GM23338 (cell line): ENCODE results near the gene GRIA1. TPM values are rescaled to one million over a fixed set of nuclear protein-coding genes. Genes with fewer than 3 reads are reported as not detected.

ENCODE experiments used
- ATAC-seq: fragments of 200-7000 bp; cut with Tn5 transposase; 3 replicates; pipeline ENCODE4 v1.9.1; 2020
- DNase-seq: peaks from one replicate; pipeline ENCODE4 v3.0.0-alpha.2; 2015; ENCODE audit warnings: low spot score
- H2AFZ ChIP-seq: fragments of 200-600 bp; sonication (generic); 2 replicates; pipeline ENCODE4 v1.8.0; 2016; ENCODE audit warnings: antibody characterized with exemption, mild to moderate bottlenecking, moderate library complexity
- H3F3A ChIP-seq: fragments of 200-600 bp; sonication (generic); replicated peaks from 2 replicates; pipeline ENCODE4 v1.8.0; 2017; ENCODE audit warnings: antibody characterized with exemption, mixed run types, low read depth
- H3K27ac ChIP-seq: fragments of 200-600 bp; sonication (generic); 2 replicates; pipeline ENCODE4 v1.6.1; 2016; ENCODE audit warnings: low read depth
- H3K27me3 ChIP-seq: fragments of 200-600 bp; sonication (generic); 2 replicates; pipeline ENCODE4 v1.8.0; 2016; ENCODE audit warnings: mild to moderate bottlenecking, mixed run types, moderate library complexity; ENCODE audit not compliant: insufficient read depth
- H3K36me3 ChIP-seq: fragments of 200-600 bp; sonication (generic); 2 replicates; pipeline ENCODE4 v1.8.0; 2016; ENCODE audit warnings: mild to moderate bottlenecking; ENCODE audit not compliant: insufficient read depth
- H3K4me1 ChIP-seq: fragments of 200-600 bp; sonication (generic); 2 replicates; pipeline ENCODE4 v1.8.0; 2016; ENCODE audit warnings: mild to moderate bottlenecking, moderate library complexity; ENCODE audit not compliant: insufficient read depth
- H3K4me2 ChIP-seq: fragments of 200-600 bp; sonication (generic); 2 replicates; pipeline ENCODE4 v1.7.1; 2017; ENCODE audit warnings: mixed run types
- H3K4me3 ChIP-seq: fragments of 200-600 bp; sonication (generic); 2 replicates; pipeline ENCODE4 v1.6.1; 2016; ENCODE audit warnings: mixed run types
- H3K79me2 ChIP-seq: fragments of 200-600 bp; sonication (generic); replicated peaks from 2 replicates; pipeline ENCODE4 v1.8.0; 2017; ENCODE audit warnings: mild to moderate bottlenecking; ENCODE audit not compliant: insufficient read depth
- H3K9me2 ChIP-seq: fragments of 200-600 bp; sonication (generic); 2 replicates; pipeline ENCODE4 v1.8.0; 2017; ENCODE audit not compliant: insufficient read depth
- H4K20me1 ChIP-seq: fragments of 200-600 bp; sonication (generic); replicated peaks from 2 replicates; pipeline ENCODE4 v1.8.0; 2017; ENCODE audit warnings: mild to moderate bottlenecking; ENCODE audit not compliant: insufficient read depth
- H3K27ac Mint-ChIP-seq: 2 replicates; pipeline ENCODE4 v1.8.0; 2020; ENCODE audit warnings: inconsistent platforms, mild to moderate bottlenecking, moderate library complexity, mixed read lengths
- H3K27me3 Mint-ChIP-seq: 3 replicates; pipeline ENCODE4 v1.8.0; 2022; ENCODE audit warnings: low read depth, mild to moderate bottlenecking, moderate library complexity, mixed read lengths, inconsistent platforms; ENCODE audit not compliant: insufficient read depth, poor library complexity
- H3K36me3 Mint-ChIP-seq: 3 replicates; pipeline ENCODE4 v1.8.0; 2021; ENCODE audit warnings: low read depth, mild to moderate bottlenecking, inconsistent platforms, moderate library complexity, mixed read lengths
- H3K4me1 Mint-ChIP-seq: 3 replicates; pipeline ENCODE4 v1.8.0; 2020; ENCODE audit warnings: mild to moderate bottlenecking, inconsistent platforms, mixed read lengths
- H3K4me3 Mint-ChIP-seq: 3 replicates; pipeline ENCODE4 v1.8.0; 2021; ENCODE audit warnings: moderate library complexity, mild to moderate bottlenecking, inconsistent platforms, mixed read lengths
- H3K9me3 Mint-ChIP-seq: 3 replicates; pipeline ENCODE4 v1.8.0; 2020; ENCODE audit warnings: moderate library complexity, mild to moderate bottlenecking, inconsistent platforms, mixed read lengths
- CREB1 ChIP-seq: fragments of 250-450 bp; sonication (Bioruptor Pico); IDR thresholded peaks from 2 replicates; pipeline ENCODE4 v1.5.0; 2020; ENCODE audit warnings: low read depth, mild to moderate bottlenecking, moderate library complexity
- CTCF ChIP-seq, 2 experiments: fragments of 200-600 bp in 1 of 2; sonication (generic) in 1 of 2; conservative IDR thresholded peaks; 2 replicates each; pipeline versions ENCODE4 v1.5.1 to v1.6.1; 2016 to 2017; ENCODE audit warnings: antibody characterized with exemption in 2 of 2, low read depth in 2 of 2, mild to moderate bottlenecking in 2 of 2, moderate library complexity in 1 of 2
- ETS1 ChIP-seq: IDR thresholded peaks from 2 replicates; pipeline ENCODE4 v1.6.1; 2016; ENCODE audit warnings: antibody characterized with exemption
- EZH2 ChIP-seq: fragments of 200-600 bp; sonication (generic); IDR thresholded peaks from one replicate; pipeline ENCODE4 v1.8.0; 2017; ENCODE audit warnings: antibody characterized with exemption, mild to moderate bottlenecking, low read depth; ENCODE audit not compliant: unreplicated experiment
- EZH2phosphoT487 ChIP-seq: fragments of 200-600 bp; sonication (generic); IDR thresholded peaks from one replicate; pipeline ENCODE4 v1.8.1; 2018; ENCODE audit warnings: antibody characterized with exemption; ENCODE audit not compliant: unreplicated experiment
- JUNB ChIP-seq: IDR thresholded peaks from one replicate; pipeline ENCODE4 v1.6.1; 2016; ENCODE audit warnings: antibody characterized with exemption; ENCODE audit not compliant: unreplicated experiment
- NANOG ChIP-seq: IDR thresholded peaks from 2 replicates; pipeline ENCODE4 v1.6.1; 2016; ENCODE audit warnings: antibody characterized with exemption, borderline replicate concordance
- POLR2AphosphoS5 ChIP-seq: IDR thresholded peaks from 2 replicates; pipeline ENCODE4 v1.6.1; 2016; ENCODE audit warnings: antibody characterized with exemption, low read depth
- REST ChIP-seq: IDR thresholded peaks from one replicate; pipeline ENCODE4 v1.6.1; 2018; ENCODE audit warnings: antibody characterized with exemption; ENCODE audit not compliant: unreplicated experiment
- STAT1 ChIP-seq: IDR thresholded peaks from one replicate; pipeline ENCODE4 v1.6.1; 2016; ENCODE audit warnings: antibody characterized with exemption; ENCODE audit not compliant: unreplicated experiment
- ZNF114 ChIP-seq: fragments of 250-450 bp; sonication (Bioruptor Pico); IDR thresholded peaks from 2 replicates; pipeline ENCODE4 v1.5.0; 2020; ENCODE audit warnings: mild to moderate bottlenecking, moderate library complexity
- ZNF331 ChIP-seq: fragments of 250-450 bp; sonication (Bioruptor Pico); IDR thresholded peaks from 2 replicates; pipeline ENCODE4 v1.5.0; 2020; ENCODE audit warnings: low read depth, mild to moderate bottlenecking, moderate library complexity
- ZNF462 ChIP-seq: fragments of 250-450 bp; sonication (Bioruptor Pico); IDR thresholded peaks from 2 replicates; pipeline ENCODE4 v1.5.0; 2020; ENCODE audit warnings: mild to moderate bottlenecking, moderate library complexity
- polyA plus RNA-seq: library from polyadenylated mRNA; unstranded; fragments of >200 nt; fragmentation: Nextera tagmentation; extraction: Ambion mirVana; gene quantifications from 2 replicates; pipeline ENCODE4 v1.2.1, GENCODE V29; 2016
- total RNA-seq: library from RNA; depleted of rRNA; stranded (reverse); fragments of >200 nt; shearing (Covaris generic); gene quantifications from 2 replicates; pipeline ENCODE4 v1.2.3, GENCODE V29; 2014

GRIA1 gene
- total and polyA plus RNA-seq, 2 experiments from 2014 or later = 1.0 to 1.7 TPM

GRCh38 chr5:153749960-153750359 is 259.5 kb downstream of the GRIA1 start:
- no peak overlapping the region for H2AFZ ChIP-seq
- H3K27ac ChIP-seq = no peak overlapping the region
- no peaks in the 10 kb centered on the region for H3F3A ChIP-seq
- H3K4me2 ChIP-seq = no peak overlapping the region
- H3K4me3 Mint-ChIP-seq = no peak overlapping the region
- H3K27me3 ChIP-seq = no peaks in the 10 kb centered on the region
- peaks cover 3% of the 10 kb centered on the region for H3K27me3 Mint-ChIP-seq
- ATAC-seq = no peak
- H3K36me3 ChIP-seq = no peaks in the 10 kb centered on the region
- H3K9me3 Mint-ChIP-seq = 0 out of 3 replicates have a peak, but pooled peaks cover 3% of the 10 kb centered on the region
- DNase-seq = no peak
- H3K27ac Mint-ChIP-seq = no peak overlapping the region
- no peak overlapping the region for H3K4me3 ChIP-seq
- no peaks in the 10 kb centered on the region for H3K4me1 ChIP-seq
- no peaks in the 10 kb centered on the region for H3K36me3 Mint-ChIP-seq
- TF ChIP-seq CREB1 (no peak), EZH2phosphoT487 (no peak), ETS1 (no peak), NANOG (no peak), ZNF331 (CRISPR knock-in tag) (no peak), ZNF114 (CRISPR knock-in tag) (no peak), JUNB (no peak), EZH2 (no peak), ZNF462 (CRISPR knock-in tag) (no peak), REST (no peak), STAT1 (no peak), POLR2AphosphoS5 (no peak), CTCF (conservative IDR thresholded peaks at IDR 0.05; ENCODE audit: low read depth in 2 of 2) (no peak)
- no peaks in the 10 kb centered on the region for H3K4me1 Mint-ChIP-seq
- no peaks in the 10 kb centered on the region for H3K9me2 ChIP-seq
- no peaks in the 10 kb centered on the region for H4K20me1 ChIP-seq
- H3K79me2 ChIP-seq = no peaks in the 10 kb centered on the region
